Activated CD4-positive, alpha-beta T cell treated with anti-CD3 and anti-CD28 coated beads, Interleukin-2, amount 10 ng/mL, durations not matched to agents 24 days and 14 days (primary cell): Measurements from ENCODE around the gene EYA2. TPM values are rescaled to one million over a fixed set of nuclear protein-coding genes. Genes with fewer than 3 reads are reported as not detected.

Source experiments
- DNase-seq: peaks from one replicate; pipeline ENCODE4 v3.0.0; 2022
- H3K27ac Mint-ChIP-seq: one replicate; pipeline ENCODE4 v1.8.0; 2022; ENCODE audit warnings: mild to moderate bottlenecking, mixed read lengths
- H3K27me3 Mint-ChIP-seq: one replicate; pipeline ENCODE4 v1.8.0; 2022; ENCODE audit warnings: mixed read lengths
- H3K36me3 Mint-ChIP-seq: one replicate; pipeline ENCODE4 v1.8.0; 2022; ENCODE audit warnings: low read depth, mild to moderate bottlenecking, mixed read lengths
- H3K4me1 Mint-ChIP-seq: one replicate; pipeline ENCODE4 v1.8.0; 2021; ENCODE audit warnings: mixed read lengths
- H3K4me3 Mint-ChIP-seq: one replicate; pipeline ENCODE4 v1.8.0; 2022; ENCODE audit warnings: mild to moderate bottlenecking, moderate library complexity, mixed read lengths
- H3K9me3 Mint-ChIP-seq: one replicate; pipeline ENCODE4 v1.8.0; 2021; ENCODE audit warnings: mixed read lengths
- intact Hi-C: fragments of 100-400 bp; cut with micrococcal nuclease; formaldehyde crosslinking; loops from one replicate; pipeline ENCODE4 v1.15.1; 2023
- total RNA-seq: library from RNA; stranded (reverse); gene quantifications from 2 replicates; pipeline ENCODE4 v1.2.3, GENCODE V29; 2022

The EYA2 gene
- total RNA-seq, 1 donor from 2014 or later: not detected

GRCh38 chr20:47124181-47124717, 229.6 kb downstream of the EYA2 start:
- Mint-ChIP-seq H3K27me3 (peaks cover 27% of the 10 kb centered on the region), H3K9me3 (no peaks in the 10 kb centered on the region), H3K4me1 (no peaks in the 10 kb centered on the region), H3K4me3 (no peak overlapping the region), H3K27ac (no peak overlapping the region), H3K36me3 (no peaks in the 10 kb centered on the region)
- DNase-seq: no peak
- intact Hi-C loops: no loop called here

GRCh38 chr20:47125508-47125757, 230.8 kb downstream of the EYA2 start:
- no peak overlapping the region for H3K27ac Mint-ChIP-seq
- H3K36me3 Mint-ChIP-seq: no peaks in the 10 kb centered on the region
- no peaks in the 10 kb centered on the region for H3K9me3 Mint-ChIP-seq
- DNase-seq: no peak
- intact Hi-C loops: no loop called here
- H3K4me1 Mint-ChIP-seq: no peaks in the 10 kb centered on the region
- no peak overlapping the region for H3K4me3 Mint-ChIP-seq
- H3K27me3 Mint-ChIP-seq: peaks cover 27% of the 10 kb centered on the region

GRCh38 chr20:47125758-47126591, 231.3 kb downstream of the EYA2 start:
- Mint-ChIP-seq H3K27ac (no peak overlapping the region), H3K36me3 (no peaks in the 10 kb centered on the region), H3K4me1 (no peaks in the 10 kb centered on the region), H3K9me3 (no peaks in the 10 kb centered on the region), H3K4me3 (no peak overlapping the region), H3K27me3 (peaks cover 26% of the 10 kb centered on the region)
- intact Hi-C loops: no loop called here
- no peak for DNase-seq

GRCh38 chr20:47126709-47127108, 232.1 kb downstream of the EYA2 start:
- H3K27me3 Mint-ChIP-seq: peaks cover 28% of the 10 kb centered on the region
- H3K36me3 Mint-ChIP-seq: no peaks in the 10 kb centered on the region
- no peak overlapping the region for H3K27ac Mint-ChIP-seq
- no peak overlapping the region for H3K4me3 Mint-ChIP-seq
- no peaks in the 10 kb centered on the region for H3K4me1 Mint-ChIP-seq
- no peaks in the 10 kb centered on the region for H3K9me3 Mint-ChIP-seq
- intact Hi-C loops: no loop called here
- DNase-seq: no peak

- intact Hi-C loops: no loop called here
- DNase-seq: no peak
- H3K27ac Mint-ChIP-seq: no peak overlapping the region
- no peak overlapping the region for H3K4me3 Mint-ChIP-seq
- H3K4me1 Mint-ChIP-seq: no peaks in the 10 kb centered on the region
- no peaks in the 10 kb centered on the region for H3K36me3 Mint-ChIP-seq
- no peaks in the 10 kb centered on the region for H3K9me3 Mint-ChIP-seq
- H3K27me3 Mint-ChIP-seq: peaks cover 28% of the 10 kb centered on the region
Measured at GRCh38 chr20:47127546-47127945, 232.9 kb downstream of the EYA2 start.

- Mint-ChIP-seq H3K36me3 (no peaks in the 10 kb centered on the region), H3K4me3 (no peak overlapping the region), H3K27me3 (peaks cover 28% of the 10 kb centered on the region), H3K4me1 (no peaks in the 10 kb centered on the region), H3K27ac (no peak overlapping the region), H3K9me3 (no peaks in the 10 kb centered on the region)
- intact Hi-C loops: no loop called here
- no peak for DNase-seq
Measured at GRCh38 chr20:47127999-47128398, 233.4 kb downstream of the EYA2 start.

GRCh38 chr20:47129306-47129705, 234.7 kb downstream of the EYA2 start:
- Mint-ChIP-seq H3K36me3 (no peaks in the 10 kb centered on the region), H3K9me3 (no peaks in the 10 kb centered on the region), H3K4me3 (no peak overlapping the region), H3K4me1 (no peaks in the 10 kb centered on the region), H3K27me3 (peaks cover 28% of the 10 kb centered on the region), H3K27ac (no peak overlapping the region)
- DNase-seq: no peak
- intact Hi-C loops: no loop called here

- Mint-ChIP-seq H3K9me3 (no peaks in the 10 kb centered on the region), H3K27ac (no peak overlapping the region), H3K4me3 (no peak overlapping the region), H3K36me3 (no peaks in the 10 kb centered on the region), H3K27me3 (peaks cover 19% of the 10 kb centered on the region), H3K4me1 (no peaks in the 10 kb centered on the region)
- no peak for DNase-seq
- intact Hi-C loops: no loop called here
Measured at GRCh38 chr20:47133809-47134456, 239.3 kb downstream of the EYA2 start.

- Mint-ChIP-seq H3K4me1 (no peaks in the 10 kb centered on the region), H3K36me3 (no peaks in the 10 kb centered on the region), H3K9me3 (peaks cover 7% of the 10 kb centered on the region), H3K27me3 (peaks cover 12% of the 10 kb centered on the region), H3K27ac (no peak overlapping the region), H3K4me3 (no peak overlapping the region)
- no peak for DNase-seq
- intact Hi-C loops: no loop called here
Measured at GRCh38 chr20:47136782-47137181, 242.1 kb downstream of the EYA2 start.

- DNase-seq: no peak
- Mint-ChIP-seq H3K27me3 (peaks cover 12% of the 10 kb centered on the region), H3K4me1 (no peaks in the 10 kb centered on the region), H3K9me3 (peaks cover 9% of the 10 kb centered on the region), H3K36me3 (no peaks in the 10 kb centered on the region), H3K4me3 (no peak overlapping the region), H3K27ac (no peak overlapping the region)
- intact Hi-C loops: no loop called here
Measured at GRCh38 chr20:47137231-47137870, 242.7 kb downstream of the EYA2 start.

GRCh38 chr20:47139934-47140535, 245.4 kb downstream of the EYA2 start:
- H3K4me1 Mint-ChIP-seq: no peaks in the 10 kb centered on the region
- H3K4me3 Mint-ChIP-seq: no peak overlapping the region
- intact Hi-C loops: no loop called here
- peaks cover 12% of the 10 kb centered on the region for H3K27me3 Mint-ChIP-seq
- H3K36me3 Mint-ChIP-seq: no peaks in the 10 kb centered on the region
- peaks cover 9% of the 10 kb centered on the region for H3K9me3 Mint-ChIP-seq
- DNase-seq: no peak
- no peak overlapping the region for H3K27ac Mint-ChIP-seq

- Mint-ChIP-seq H3K27me3 (peaks cover 12% of the 10 kb centered on the region), H3K9me3 (peaks cover 9% of the 10 kb centered on the region), H3K4me3 (no peak overlapping the region), H3K27ac (no peak overlapping the region), H3K36me3 (no peaks in the 10 kb centered on the region), H3K4me1 (no peaks in the 10 kb centered on the region)
- intact Hi-C loops: no loop called here
- DNase-seq: no peak
Measured at GRCh38 chr20:47141350-47141921, 246.8 kb downstream of the EYA2 start.

GRCh38 chr20:47141941-47142773, 247.5 kb downstream of the EYA2 start:
- Mint-ChIP-seq H3K4me3 (no peak overlapping the region), H3K36me3 (no peaks in the 10 kb centered on the region), H3K4me1 (no peaks in the 10 kb centered on the region), H3K9me3 (peaks cover 9% of the 10 kb centered on the region), H3K27me3 (peaks cover 8% of the 10 kb centered on the region), H3K27ac (no peak overlapping the region)
- intact Hi-C loops: no loop called here
- no peak for DNase-seq
